GM23248 (cell line): ENCODE results near the gene PDE3A. TPM values are rescaled to one million over a fixed set of nuclear protein-coding genes. Genes with fewer than 3 reads are reported as not detected.

Experiments
- DNase-seq: peaks from one replicate; pipeline ENCODE4 v3.0.0-alpha.2; 2015
- H2AFZ ChIP-seq: fragments of 200-600 bp; sonication (generic); 2 replicates; pipeline ENCODE4 v1.6.1; 2016; ENCODE audit warnings: antibody characterized with exemption
- H3F3A ChIP-seq: fragments of 200-600 bp; sonication (generic); 2 replicates; pipeline ENCODE4 v1.6.1; 2016; ENCODE audit warnings: mild to moderate bottlenecking, antibody characterized with exemption, mixed run types; ENCODE audit not compliant: insufficient read depth
- H3K27ac ChIP-seq: fragments of 200-600 bp; sonication (generic); 2 replicates; pipeline ENCODE4 v1.5.1; 2016; ENCODE audit warnings: mild to moderate bottlenecking
- H3K27me3 ChIP-seq: fragments of 200-600 bp; sonication (generic); replicated peaks from 2 replicates; pipeline ENCODE4 v1.6.1; 2016; ENCODE audit warnings: mild to moderate bottlenecking; ENCODE audit not compliant: insufficient read depth
- H3K36me3 ChIP-seq: fragments of 200-600 bp; sonication (generic); 2 replicates; pipeline ENCODE4 v1.6.1; 2016; ENCODE audit warnings: low read depth, mild to moderate bottlenecking
- H3K4me1 ChIP-seq: fragments of 200-600 bp; sonication (generic); 2 replicates; pipeline ENCODE4 v1.6.1; 2016; ENCODE audit warnings: mild to moderate bottlenecking; ENCODE audit not compliant: insufficient read depth
- H3K4me2 ChIP-seq: fragments of 200-600 bp; sonication (generic); one replicate; pipeline ENCODE4 v1.6.1; 2016; ENCODE audit warnings: mild to moderate bottlenecking; ENCODE audit not compliant: unreplicated experiment
- H3K4me3 ChIP-seq: fragments of 200-600 bp; sonication (generic); 2 replicates; pipeline ENCODE4 v1.5.1; 2016; ENCODE audit warnings: mild to moderate bottlenecking
- H3K79me2 ChIP-seq: fragments of 200-600 bp; sonication (generic); 2 replicates; pipeline ENCODE4 v1.6.1; 2016; ENCODE audit warnings: mild to moderate bottlenecking; ENCODE audit not compliant: insufficient read depth
- H3K9ac ChIP-seq: fragments of 200-600 bp; sonication (generic); 2 replicates; pipeline ENCODE4 v1.6.1; 2016; ENCODE audit warnings: mild to moderate bottlenecking
- H3K9me2 ChIP-seq: fragments of 200-600 bp; sonication (generic); 2 replicates; pipeline ENCODE4 v1.6.1; 2016; ENCODE audit warnings: mixed run types, mild to moderate bottlenecking, moderate library complexity; ENCODE audit not compliant: insufficient read depth
- H3K9me3 ChIP-seq: fragments of 200-600 bp; sonication (generic); one replicate; pipeline ENCODE4 v1.6.1; 2017; ENCODE audit warnings: low read depth
- H4K20me1 ChIP-seq: fragments of 200-600 bp; sonication (generic); 2 replicates; pipeline ENCODE4 v1.6.0; 2016; ENCODE audit not compliant: insufficient read depth
- EZH2 ChIP-seq: fragments of 200-600 bp; sonication (generic); IDR thresholded peaks from 2 replicates; pipeline ENCODE4 v1.6.1; 2018; ENCODE audit warnings: antibody characterized with exemption, mild to moderate bottlenecking; ENCODE audit not compliant: insufficient read depth, poor library complexity, severe bottlenecking
- EZH2phosphoT487 ChIP-seq: fragments of 200-600 bp; sonication (generic); IDR thresholded peaks from 2 replicates; pipeline ENCODE4 v1.6.1; 2018; ENCODE audit warnings: antibody characterized with exemption, moderate library complexity, mild to moderate bottlenecking, low read depth; ENCODE audit not compliant: insufficient read depth
- WGBS, 2 experiments: methylation state at CpG; one replicate each; pipeline ENCODE4 v1.1.6; 2015 to 2017; ENCODE audit warnings: low lambda C conversion rate in 2 of 2, low coverage in 1 of 2; ENCODE audit errors: missing lambda C conversion rate in 2 of 2; 5-methylcytosine and 5-hydroxymethylcytosine counted together
- in situ Hi-C: fragments of 300-500 bp; cut with MboI; formaldehyde crosslinking; loops from 2 replicates; pipeline ENCODE4 v1.15.0; 2020
- polyA plus RNA-seq: library from polyadenylated mRNA; unstranded; fragments of >200 nt; fragmentation: Nextera tagmentation; extraction: Ambion mirVana; gene quantifications from 2 replicates; pipeline ENCODE4 v1.2.1, GENCODE V29; 2016
- total RNA-seq: library from RNA; depleted of rRNA; stranded (reverse); fragments of >200 nt; shearing (Covaris generic); gene quantifications from 2 replicates; pipeline ENCODE4 v1.2.3, GENCODE V29; 2014

PDE3A gene
- total and polyA plus RNA-seq, 2 experiments from 2014 or later = 0.11 to 0.43 TPM

- H3F3A ChIP-seq = no peaks in the 10 kb centered on the region
- no peaks in the 10 kb centered on the region for H3K9me2 ChIP-seq
- H3K9ac ChIP-seq = no peak overlapping the region
- WGBS, 2 experiments = 7 to 8% methylated on average over 2 of the region's 2 CpGs
- in situ Hi-C loops = no loop called here
- H3K9me3 ChIP-seq = no peaks in the 10 kb centered on the region
- no peak overlapping the region for H3K4me2 ChIP-seq
- no peaks in the 10 kb centered on the region for H3K36me3 ChIP-seq
- no peaks in the 10 kb centered on the region for H3K27me3 ChIP-seq
- TF ChIP-seq EZH2 (no peak), EZH2phosphoT487 (no peak)
- H3K27ac ChIP-seq = no peak overlapping the region
- no peak for DNase-seq
- H2AFZ ChIP-seq = no peak overlapping the region
- no peaks in the 10 kb centered on the region for H3K4me1 ChIP-seq
- H3K4me3 ChIP-seq = no peak overlapping the region
- no peaks in the 10 kb centered on the region for H3K79me2 ChIP-seq
- no peaks in the 10 kb centered on the region for H4K20me1 ChIP-seq
Observed at GRCh38 chr12:20716037-20716436, 347.7 kb downstream of the PDE3A start.

- no peaks in the 10 kb centered on the region for H3K9me2 ChIP-seq
- H3K9ac ChIP-seq = no peak overlapping the region
Observed at GRCh38 chr12:20716985-20717384, 348.6 kb downstream of the PDE3A start.

GRCh38 chr12:20718294-20718693 is 350.0 kb downstream of the PDE3A start:
- Histone ChIP-seq H3K4me2 (no peak overlapping the region), H3K4me3 (no peak overlapping the region), H2AFZ (no peak overlapping the region), H4K20me1 (no peaks in the 10 kb centered on the region), H3K79me2 (no peaks in the 10 kb centered on the region), H3K4me1 (no peaks in the 10 kb centered on the region), H3K9me2 (no peaks in the 10 kb centered on the region), H3K27me3 (no peaks in the 10 kb centered on the region), H3K9me3 (no peaks in the 10 kb centered on the region), H3K9ac (no peak overlapping the region), H3K36me3 (no peaks in the 10 kb centered on the region), H3K27ac (no peak overlapping the region), H3F3A (no peaks in the 10 kb centered on the region)
- TF ChIP-seq EZH2 = no peak
- no peak for TF ChIP-seq EZH2phosphoT487
- no peak for DNase-seq
- in situ Hi-C loops = no loop called here
- 13 to 16% methylated on average over 4 of the region's 4 CpGs for WGBS, 2 experiments

More at GRCh38 chr12:20716985-20717384, 348.6 kb downstream of the PDE3A start:
- no peak overlapping the region for H3K4me2 ChIP-seq
- H2AFZ ChIP-seq = no peak overlapping the region
- WGBS, 2 experiments = 65 to 78% methylated on average over 1 of the region's 1 CpG
- in situ Hi-C loops = no loop called here
- H3K4me1 ChIP-seq = no peaks in the 10 kb centered on the region
- no peaks in the 10 kb centered on the region for H3F3A ChIP-seq
- H4K20me1 ChIP-seq = no peaks in the 10 kb centered on the region
- TF ChIP-seq EZH2 (no peak), EZH2phosphoT487 (no peak)
- no peaks in the 10 kb centered on the region for H3K27me3 ChIP-seq
- H3K9me3 ChIP-seq = no peaks in the 10 kb centered on the region
- H3K4me3 ChIP-seq = no peak overlapping the region
- H3K36me3 ChIP-seq = no peaks in the 10 kb centered on the region
- DNase-seq = no peak
- no peaks in the 10 kb centered on the region for H3K79me2 ChIP-seq
- H3K27ac ChIP-seq = no peak overlapping the region

- DNase-seq = no peak
- 17% methylated on average over 1 of the region's 1 CpG for WGBS, 2 experiments
- H3K9ac ChIP-seq = no peak overlapping the region
Observed at GRCh38 chr12:20722142-20722541, 353.8 kb downstream of the PDE3A start.

GRCh38 chr12:20731274-20731673 is 362.9 kb downstream of the PDE3A start:
- Histone ChIP-seq H3F3A (no peaks in the 10 kb centered on the region), H3K27me3 (no peaks in the 10 kb centered on the region), H3K36me3 (no peaks in the 10 kb centered on the region), H3K79me2 (no peaks in the 10 kb centered on the region), H3K4me3 (no peak overlapping the region), H2AFZ (no peak overlapping the region), H3K9me3 (no peaks in the 10 kb centered on the region), H3K4me1 (no peaks in the 10 kb centered on the region), H4K20me1 (no peaks in the 10 kb centered on the region), H3K27ac (no peak overlapping the region), H3K4me2 (no peak overlapping the region), H3K9ac (no peak overlapping the region), H3K9me2 (no peaks in the 10 kb centered on the region)
- DNase-seq = no peak
- TF ChIP-seq EZH2 (no peak), EZH2phosphoT487 (no peak)
- WGBS, 2 experiments = 49 to 51% methylated on average over 1 of the region's 1 CpG
- in situ Hi-C loops = no loop called here

More at GRCh38 chr12:20722142-20722541, 353.8 kb downstream of the PDE3A start:
- TF ChIP-seq EZH2phosphoT487 (no peak), EZH2 (no peak)
- Histone ChIP-seq H3K79me2 (no peaks in the 10 kb centered on the region), H3K27ac (no peak overlapping the region), H3K9me2 (no peaks in the 10 kb centered on the region), H4K20me1 (no peaks in the 10 kb centered on the region), H3K4me3 (no peak overlapping the region), H2AFZ (no peak overlapping the region), H3F3A (no peaks in the 10 kb centered on the region), H3K4me2 (no peak overlapping the region), H3K36me3 (no peaks in the 10 kb centered on the region), H3K27me3 (no peaks in the 10 kb centered on the region), H3K4me1 (no peaks in the 10 kb centered on the region), H3K9me3 (no peaks in the 10 kb centered on the region)
- in situ Hi-C loops = no loop called here
